KMS-11 (cell line): ENCODE measurements around the gene PAM.
"Not testable (repeated sequence)": the region's sequence is repeated elsewhere in the genome, so short reads cannot be mapped to it uniquely, and the experiment has no call there.

Source experiments
- H2AFZ ChIP-seq: fragments of 200-600 bp; sonication (generic); 2 replicates; pipeline ENCODE4 v1.6.1; 2016; ENCODE audit warnings: antibody characterized with exemption, mixed run types, low read depth
- H3K27ac ChIP-seq: fragments of 200-600 bp; sonication (generic); 2 replicates; pipeline ENCODE4 v1.6.1; 2016; ENCODE audit warnings: mild to moderate bottlenecking, mixed run types
- H3K27me3 ChIP-seq: fragments of 200-600 bp; sonication (generic); 2 replicates; pipeline ENCODE4 v1.6.1; 2017; ENCODE audit warnings: mild to moderate bottlenecking, low read depth, mixed run types, moderate library complexity; ENCODE audit not compliant: insufficient read depth
- H3K36me3 ChIP-seq: fragments of 200-600 bp; sonication (generic); 2 replicates; pipeline ENCODE4 v1.6.1; 2017; ENCODE audit warnings: mild to moderate bottlenecking, mixed run types; ENCODE audit not compliant: insufficient read depth
- H3K4me1 ChIP-seq: fragments of 200-600 bp; sonication (generic); 2 replicates; pipeline ENCODE4 v1.6.1; 2016; ENCODE audit warnings: mild to moderate bottlenecking, low read depth, mixed run types; ENCODE audit not compliant: poor library complexity, severe bottlenecking
- H3K4me2 ChIP-seq: fragments of 200-600 bp; sonication (generic); 2 replicates; pipeline ENCODE4 v1.7.0; 2016; ENCODE audit warnings: mild to moderate bottlenecking, mixed run types
- H3K4me3 ChIP-seq: fragments of 200-600 bp; sonication (generic); IDR thresholded peaks from 2 replicates; pipeline ENCODE4 v1.6.1; 2017; ENCODE audit warnings: low read depth, low read length, mixed read lengths; ENCODE audit not compliant: insufficient read depth
- H3K79me2 ChIP-seq: fragments of 200-600 bp; sonication (generic); 2 replicates; pipeline ENCODE4 v1.6.1; 2016; ENCODE audit warnings: low read depth, mixed run types; ENCODE audit not compliant: insufficient read depth
- H3K9ac ChIP-seq: fragments of 200-600 bp; sonication (generic); 2 replicates; pipeline ENCODE4 v1.6.1; 2016; ENCODE audit warnings: mild to moderate bottlenecking, mixed run types
- H4K20me1 ChIP-seq: fragments of 200-600 bp; sonication (generic); 2 replicates; pipeline ENCODE4 v1.6.1; 2016; ENCODE audit warnings: mild to moderate bottlenecking, mixed run types; ENCODE audit not compliant: insufficient read depth
- CTCF ChIP-seq: fragments of 200-600 bp; sonication (generic); conservative IDR thresholded peaks from 2 replicates; pipeline ENCODE4 v1.6.1; 2017; ENCODE audit warnings: low read depth, mild to moderate bottlenecking, antibody characterized with exemption, low read length, moderate library complexity, mixed read lengths

The PAM gene

GRCh38 chr5:102902135-102902448 lies 147.0 kb downstream of the PAM start:
- H4K20me1 ChIP-seq: no peaks in the 10 kb centered on the region
- H3K9ac ChIP-seq: no peak overlapping the region
- H3K36me3 ChIP-seq: no peaks in the 10 kb centered on the region
- no peak overlapping the region for H3K27ac ChIP-seq
- peaks cover 9% of the 10 kb centered on the region for H3K4me1 ChIP-seq
- H3K4me2 ChIP-seq: no peak overlapping the region
- H3K27me3 ChIP-seq: no peaks in the 10 kb centered on the region
- no peak for TF ChIP-seq CTCF
- H2AFZ ChIP-seq: no peak overlapping the region
- no peak overlapping the region for H3K4me3 ChIP-seq
- H3K79me2 ChIP-seq: no peaks in the 10 kb centered on the region

DNA sequence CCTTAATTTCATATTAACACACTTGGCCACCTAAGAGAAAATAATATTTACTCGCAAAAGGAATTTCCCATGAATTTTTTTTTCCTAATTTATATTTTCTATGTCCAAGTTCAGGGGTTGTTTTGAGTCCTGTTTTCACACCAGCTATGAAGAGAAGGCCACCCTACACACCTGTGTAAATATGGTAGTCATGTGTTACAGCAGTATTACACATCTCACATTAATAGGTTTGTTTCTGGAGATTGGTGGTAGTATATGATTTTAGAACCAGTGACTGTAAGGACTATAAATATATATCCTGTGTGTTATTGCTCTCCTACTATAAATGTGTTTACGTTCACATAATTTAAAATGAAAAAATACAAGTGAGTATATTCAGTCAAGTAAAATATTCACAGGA lies 147.5 kb downstream of the PAM start:
- no peak overlapping the region for H3K9ac ChIP-seq
- H3K27ac ChIP-seq: no peak overlapping the region
- H3K4me1 ChIP-seq: peaks cover 9% of the 10 kb centered on the region
- H3K79me2 ChIP-seq: no peaks in the 10 kb centered on the region
- H3K27me3 ChIP-seq: no peaks in the 10 kb centered on the region
- H4K20me1 ChIP-seq: no peaks in the 10 kb centered on the region
- H3K36me3 ChIP-seq: no peaks in the 10 kb centered on the region
- H2AFZ ChIP-seq: no peak overlapping the region
- H3K4me3 ChIP-seq: no peak overlapping the region
- no peak for TF ChIP-seq CTCF
- no peak overlapping the region for H3K4me2 ChIP-seq

DNA sequence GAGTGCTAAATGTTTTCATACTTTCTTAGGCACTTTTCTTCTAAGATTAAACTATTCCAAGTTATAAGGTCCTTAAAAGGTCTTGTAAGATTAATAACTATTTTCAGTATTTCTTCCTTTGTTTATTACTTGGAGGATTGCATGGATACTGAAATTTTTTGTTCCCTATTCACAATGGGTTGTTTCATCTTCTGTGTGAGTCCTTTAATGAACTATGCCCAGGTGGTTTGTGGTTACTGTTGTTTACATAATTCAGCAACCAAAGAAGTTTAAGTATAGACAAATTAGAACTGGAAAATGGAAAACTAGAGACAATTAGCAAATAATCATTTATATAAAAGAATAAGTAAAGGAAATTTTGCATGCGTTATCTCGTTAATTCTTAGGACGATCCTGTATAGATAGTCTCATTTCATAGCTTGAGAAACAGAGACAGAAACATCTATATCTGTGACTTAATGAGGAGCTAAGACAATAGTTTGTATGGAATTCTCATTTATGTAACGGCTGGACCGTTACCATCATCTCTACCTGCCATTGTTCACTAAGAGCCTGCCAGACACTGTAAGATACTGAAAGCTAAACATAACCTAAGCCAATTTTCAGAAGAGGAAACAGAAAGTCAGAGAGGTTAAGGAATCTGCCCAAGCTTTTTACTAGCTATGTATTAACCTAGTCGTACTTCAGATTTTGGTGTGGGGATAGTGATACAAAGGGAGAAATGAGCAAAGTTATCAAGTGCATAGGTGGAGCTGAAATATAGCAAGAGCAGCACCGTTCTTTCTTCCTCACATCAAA lies 148.2 kb downstream of the PAM start:
- Histone ChIP-seq H3K4me1 (peaks cover 9% of the 10 kb centered on the region), H3K9ac (no peak overlapping the region), H4K20me1 (no peaks in the 10 kb centered on the region), H2AFZ (no peak overlapping the region), H3K4me2 (no peak overlapping the region), H3K36me3 (no peaks in the 10 kb centered on the region), H3K79me2 (no peaks in the 10 kb centered on the region), H3K4me3 (no peak overlapping the region), H3K27me3 (no peaks in the 10 kb centered on the region), H3K27ac (no peak overlapping the region)
- no peak for TF ChIP-seq CTCF

- Histone ChIP-seq H3K9ac (no peak overlapping the region), H2AFZ (no peak overlapping the region), H3K36me3 (no peaks in the 10 kb centered on the region), H3K27ac (no peak overlapping the region), H3K4me3 (no peak overlapping the region), H3K27me3 (no peaks in the 10 kb centered on the region), H3K4me2 (no peak overlapping the region), H3K79me2 (no peaks in the 10 kb centered on the region), H4K20me1 (no peaks in the 10 kb centered on the region), H3K4me1 (peaks cover 9% of the 10 kb centered on the region)
- TF ChIP-seq CTCF: no peak
Measured at GRCh38 chr5:102905056-102905455, 150.0 kb downstream of the PAM start.

DNA sequence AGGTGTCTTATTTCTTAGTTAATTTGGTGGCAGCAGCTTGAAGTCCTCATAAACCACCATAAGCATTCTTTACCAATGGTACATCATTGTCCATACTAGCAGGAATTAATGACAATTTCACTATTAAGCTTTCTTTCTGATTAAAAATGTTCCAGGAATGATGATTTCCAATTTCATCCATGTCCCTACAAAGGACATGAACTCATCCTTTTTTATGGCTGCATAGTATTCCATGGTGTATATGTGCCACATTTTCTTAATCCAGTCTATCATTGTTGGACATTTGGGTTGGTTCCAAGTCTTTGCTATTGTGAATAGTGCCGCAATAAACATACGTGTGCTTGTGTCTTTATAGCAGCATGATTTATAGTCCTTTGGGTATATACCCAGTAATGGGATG lies 152.0 kb downstream of the PAM start:
- not testable (repeated sequence) for H3K4me3 ChIP-seq, H3K27ac ChIP-seq, H3K27me3 ChIP-seq, H3K4me2 ChIP-seq, H3K36me3 ChIP-seq, H4K20me1 ChIP-seq, H3K4me1 ChIP-seq, H3K79me2 ChIP-seq, H3K9ac ChIP-seq, H2AFZ ChIP-seq
